B cell (primary cell): ENCODE results near the gene RDH5. TPM values are rescaled to one million over a fixed set of nuclear protein-coding genes. Genes with fewer than 3 reads are reported as not detected.

Source experiments
- ATAC-seq: fragments of 200-7000 bp; cut with Tn5 transposase; one replicate; pipeline ENCODE4 v1.10.0; 2021; ENCODE audit warnings: low read depth, mild to moderate bottlenecking, moderate number of reproducible peaks, moderate library complexity
- CTCF ChIA-PET: fragments of 350-600 bp; sonication (Branson Sonifier 250); formaldehyde crosslinking; loops from one replicate; lab custom pipeline; 2021; ENCODE audit warnings: antibody characterized with exemption, inconsistent platforms; lab: Charles Lee
- POLR2A ChIA-PET: fragments of 350-600 bp; sonication (Branson Sonifier 250); formaldehyde crosslinking; loops from one replicate; lab custom pipeline; 2021; ENCODE audit warnings: antibody characterized with exemption; lab: Charles Lee
- DNase-seq: peaks from one replicate; pipeline ENCODE4 v3.0.0; 2013
- H2AFZ ChIP-seq: 2 replicates; pipeline ENCODE4 v1.6.1; 2012; ENCODE audit warnings: mild to moderate bottlenecking, low read depth, low read length; ENCODE audit not compliant: insufficient read depth, poor library complexity, severe bottlenecking
- H3K27ac ChIP-seq, 2 donors: 1 replicate in 1 of 2; 2 replicates in 1 of 2; pipeline ENCODE4 v1.5.1; 2012 to 2013; ENCODE audit warnings: low read length in 2 of 2, mild to moderate bottlenecking in 2 of 2, moderate library complexity in 1 of 2
- H3K27me3 ChIP-seq, 4 experiments: fragments of 200-600 bp in 1 of 4; sonication (generic) in 1 of 4; replicated peaks in 1 of 4; 1 replicate in 2 of 4; 2 replicates in 2 of 4; pipeline versions ENCODE4 v1.6.1 to v1.7.0; 2013 to 2016; ENCODE audit warnings: low read length in 3 of 4, mild to moderate bottlenecking in 2 of 4, mixed read lengths in 1 of 4, moderate library complexity in 1 of 4; ENCODE audit not compliant: insufficient read depth in 4 of 4, control insufficient read depth in 3 of 4; ENCODE audit errors: control extremely low read depth in 1 of 4
- H3K36me3 ChIP-seq, 2 experiments: replicated peaks in 1 of 2; 1 replicate in 1 of 2; 2 replicates in 1 of 2; pipeline versions ENCODE4 v1.6.1 to v1.7.1; 2013; ENCODE audit warnings: low read length in 1 of 2; ENCODE audit not compliant: insufficient read depth in 2 of 2, control insufficient read depth in 1 of 2; ENCODE audit errors: control extremely low read depth in 1 of 2, extremely low read depth in 1 of 2
- H3K4me1 ChIP-seq, 2 donors: fragments of 200-600 bp in 1 of 2; sonication (generic) in 1 of 2; 1 replicate in 1 of 2; 2 replicates in 1 of 2; pipeline versions ENCODE4 v1.5.1 to v1.6.1; 2013 to 2017; ENCODE audit warnings: low read length in 2 of 2; ENCODE audit not compliant: control insufficient read depth in 2 of 2, insufficient read depth in 2 of 2
- H3K4me2 ChIP-seq: replicated peaks from 2 replicates; pipeline ENCODE3; 2012; ENCODE audit warnings: mild to moderate bottlenecking, low read depth, low read length; ENCODE audit not compliant: poor library complexity, severe bottlenecking
- H3K4me3 ChIP-seq, 5 experiments: fragments of 200-600 bp in 1 of 5; sonication (generic) in 1 of 5; 1 replicate in 3 of 5; 2 replicates in 2 of 5; pipeline versions ENCODE4 v1.5.1 to v1.7.0; 2011 to 2016; ENCODE audit warnings: low read length in 4 of 5, mild to moderate bottlenecking in 4 of 5, low read depth in 2 of 5, control low read depth in 1 of 5, moderate library complexity in 1 of 5; ENCODE audit not compliant: insufficient read depth in 1 of 5; ENCODE audit errors: control extremely low read depth in 1 of 5, extremely low read depth in 1 of 5
- H3K79me2 ChIP-seq: fragments of 200-600 bp; sonication (generic); one replicate; pipeline ENCODE4 v1.6.0; 2016; ENCODE audit warnings: low read length; ENCODE audit not compliant: control insufficient read depth, insufficient read depth
- H3K9ac ChIP-seq: fragments of 200-600 bp; sonication (generic); 2 replicates; pipeline ENCODE4 v1.6.1; 2017; ENCODE audit warnings: mild to moderate bottlenecking, low read length, moderate library complexity
- H3K9me3 ChIP-seq, 3 donors: one replicate each; pipeline versions ENCODE4 v1.6.1 to v1.7.1; 2013; ENCODE audit warnings: low read length in 2 of 3; ENCODE audit not compliant: control insufficient read depth in 2 of 3, insufficient read depth in 1 of 3; ENCODE audit errors: control extremely low read depth in 1 of 3
- H4K20me1 ChIP-seq: 2 replicates; pipeline ENCODE4 v1.6.0; 2012; ENCODE audit warnings: mild to moderate bottlenecking, low read length; ENCODE audit not compliant: insufficient read depth, control insufficient read depth, poor library complexity, severe bottlenecking
- H3K27ac Mint-ChIP-seq: one replicate; pipeline ENCODE4 v1.8.0; 2021; ENCODE audit warnings: mixed read lengths
- H3K27me3 Mint-ChIP-seq: one replicate; pipeline ENCODE4 v1.8.0; 2021; ENCODE audit warnings: mixed read lengths
- H3K4me1 Mint-ChIP-seq: one replicate; pipeline ENCODE4 v1.8.0; 2021; ENCODE audit warnings: mixed read lengths
- H3K4me3 Mint-ChIP-seq: one replicate; pipeline ENCODE4 v1.8.0; 2021; ENCODE audit warnings: mixed read lengths
- H3K9me3 Mint-ChIP-seq: one replicate; pipeline ENCODE4 v1.8.0; 2022; ENCODE audit warnings: mixed read lengths; ENCODE audit not compliant: insufficient read depth
- EZH2 ChIP-seq: IDR thresholded peaks from 2 replicates; pipeline ENCODE4 v1.6.1; 2012; ENCODE audit warnings: borderline replicate concordance, low read depth, mild to moderate bottlenecking, moderate library complexity, low read length; ENCODE audit not compliant: insufficient read depth, poor library complexity, severe bottlenecking
- WGBS: methylation state at CpG from one replicate; pipeline ENCODE4 v1.1.5; 2013; ENCODE audit warnings: missing lambda C conversion rate; ENCODE audit not compliant: insufficient coverage; 5-methylcytosine and 5-hydroxymethylcytosine counted together
- intact Hi-C: fragments of 100-400 bp; cut with micrococcal nuclease; formaldehyde crosslinking; loops from one replicate; pipeline ENCODE4 v1.10.0; 2022
- polyA plus RNA-seq: library from polyadenylated mRNA; depleted of rRNA; stranded (reverse); fragments of >200 nt; gene quantifications from 2 replicates; pipeline ENCODE4 v1.2.3, GENCODE V29; 2012
- total RNA-seq, 2 donors: library from RNA; stranded (reverse); fragments of 120-200 nt in 1 of 2; gene quantifications; 1 replicate in 1 of 2; 2 replicates in 1 of 2; pipeline versions ENCODE4 v1.2.3 to v1.2.4, GENCODE V29; 2013 to 2022
- TF ChIP-seq, protein P1 (sequence below): fragments of 200-600 bp; IDR thresholded peaks from one replicate; pipeline ENCODE4 v1.8.0; 2022; ENCODE audit warnings: antibody characterized with exemption, mild to moderate bottlenecking

RDH5 gene
- total and polyA plus RNA-seq, 2 donors (not counting 1 experiment from before 2014, with no cell fraction given): 32.6 to 37.8 TPM

DNA sequence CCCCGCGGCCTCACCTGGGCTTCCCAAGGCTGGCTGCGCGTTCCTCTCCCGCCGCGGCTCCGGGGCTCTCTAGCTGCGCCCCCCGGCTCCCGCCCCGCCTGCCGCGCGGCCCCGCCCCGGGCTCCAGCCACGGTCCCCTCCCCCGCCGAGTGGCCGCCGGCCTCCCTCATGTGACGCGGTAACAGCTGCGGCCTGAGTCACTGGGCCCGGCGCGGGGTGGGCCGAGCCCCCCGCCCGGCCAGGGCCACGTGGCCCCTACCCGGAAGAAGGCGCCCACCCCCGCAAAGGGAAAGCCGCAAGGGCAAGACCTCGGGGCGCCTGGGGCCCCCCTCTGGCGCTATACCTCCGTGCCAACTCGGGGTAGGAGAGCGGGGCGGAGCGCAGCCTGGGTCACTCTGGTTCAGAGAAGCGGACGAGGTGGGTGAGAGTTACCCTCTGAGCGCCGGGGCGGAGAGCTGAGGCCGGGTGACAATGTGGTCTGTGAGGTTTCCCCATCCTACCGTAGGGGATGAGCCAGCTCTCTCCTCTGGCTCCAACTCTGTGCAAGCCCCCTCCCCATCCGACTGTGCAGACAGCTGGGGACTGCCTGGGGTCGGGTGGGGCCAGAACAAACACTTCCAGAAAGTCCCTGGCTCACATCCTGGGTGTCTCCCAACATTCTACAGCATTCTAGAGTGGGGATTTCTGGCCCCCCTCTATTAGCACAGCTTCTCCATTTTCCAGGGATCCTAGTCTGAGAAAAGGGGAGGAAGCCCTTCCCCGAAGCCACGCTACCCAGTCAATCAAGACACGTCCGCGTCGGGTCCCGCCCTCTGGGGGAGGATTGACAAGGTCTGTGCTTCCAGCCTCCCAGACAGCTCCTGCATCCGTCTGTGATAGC is 9.0 kb downstream of the RDH5 start, which contains the start of gene CD63:
Gene CD63, minus strand, starts transcription at position 71 of the 880 bp plus-strand sequence. CDS start 668 bp downstream, outside the sequence.
- H4K20me1 ChIP-seq: no peaks in the 10 kb centered on the region
- H3K79me2 ChIP-seq: no peaks in the 10 kb centered on the region
- H3K27ac Mint-ChIP-seq: peak within 1 kb of the TSS; percentile 92
- ATAC-seq (peak; percentile 67), DNase-seq (peak; percentile 71)
- TF ChIP-seq, protein P1, sequence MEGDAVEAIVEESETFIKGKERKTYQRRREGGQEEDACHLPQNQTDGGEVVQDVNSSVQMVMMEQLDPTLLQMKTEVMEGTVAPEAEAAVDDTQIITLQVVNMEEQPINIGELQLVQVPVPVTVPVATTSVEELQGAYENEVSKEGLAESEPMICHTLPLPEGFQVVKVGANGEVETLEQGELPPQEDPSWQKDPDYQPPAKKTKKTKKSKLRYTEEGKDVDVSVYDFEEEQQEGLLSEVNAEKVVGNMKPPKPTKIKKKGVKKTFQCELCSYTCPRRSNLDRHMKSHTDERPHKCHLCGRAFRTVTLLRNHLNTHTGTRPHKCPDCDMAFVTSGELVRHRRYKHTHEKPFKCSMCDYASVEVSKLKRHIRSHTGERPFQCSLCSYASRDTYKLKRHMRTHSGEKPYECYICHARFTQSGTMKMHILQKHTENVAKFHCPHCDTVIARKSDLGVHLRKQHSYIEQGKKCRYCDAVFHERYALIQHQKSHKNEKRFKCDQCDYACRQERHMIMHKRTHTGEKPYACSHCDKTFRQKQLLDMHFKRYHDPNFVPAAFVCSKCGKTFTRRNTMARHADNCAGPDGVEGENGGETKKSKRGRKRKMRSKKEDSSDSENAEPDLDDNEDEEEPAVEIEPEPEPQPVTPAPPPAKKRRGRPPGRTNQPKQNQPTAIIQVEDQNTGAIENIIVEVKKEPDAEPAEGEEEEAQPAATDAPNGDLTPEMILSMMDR: no peak
- TF ChIP-seq EZH2: no peak
- intact Hi-C loops: loop anchor here (1.0 kb wide), 2 partner anchors 9 to 13 kb away; partner anchors contain the start of gene BLOC1S1
- H3K4me1 Mint-ChIP-seq: peaks cover 41% of the 10 kb centered on the region
- peak within 1 kb of the TSS; percentile 88 for H3K4me3 Mint-ChIP-seq
- peak within 1 kb of the TSS; percentile 90 for H3K9ac ChIP-seq
- peak within 1 kb of the TSS; percentile 100 for H3K4me2 ChIP-seq
- H3K9me3 ChIP-seq: no peaks in the 10 kb centered on the region
- H3K36me3 ChIP-seq: peaks cover 0 to 11% of the 10 kb centered on the region in 2 experiments
- POLR2A ChIA-PET: interaction anchor here (0.6 to 2.0 kb wide), 6 partner anchors 9 to 375 kb away, joined by 3 to 18 read pairs (median 4); partner anchors contain the start of genes BLOC1S1, DNAJC14 and PA2G4
- peaks cover 21 to 36% of the 10 kb centered on the region in 2 donors for H3K4me1 ChIP-seq
- WGBS: under 1% methylated on average over 55 of the region's 61 CpGs
- H3K27me3 Mint-ChIP-seq: no peaks in the 10 kb centered on the region
- H2AFZ ChIP-seq: peak within 1 kb of the TSS; percentile 87
- peak within 1 kb of the TSS; percentile 64 to 80 for H3K27ac ChIP-seq
- no peaks in the 10 kb centered on the region for H3K27me3 ChIP-seq
- peak within 1 kb of the TSS; percentile 55 to 91 (median 77) for H3K4me3 ChIP-seq
- CTCF ChIA-PET: interaction anchor here (0.6 to 4.4 kb wide), 16 partner anchors 9 to 1331 kb away, joined by 3 to 41 read pairs (median 5); partner anchors contain the start of genes BLOC1S1, ORMDL2, RDH5 and SARNP
- H3K9me3 Mint-ChIP-seq: no peaks in the 10 kb centered on the region
